Inferior parietal cortex (tissue), 1 donor: ENCODE measurements around the gene CETP.
"Not testable (repeated sequence)": the region's sequence is repeated elsewhere in the genome, so short reads cannot be mapped to it uniquely, and the experiment has no call there.

Experiments
- DNase-seq: peaks from one replicate; pipeline ENCODE4 v3.0.0-alpha.2; 2016; ENCODE audit errors: extremely low spot score

CETP gene

GRCh38 chr16:56998861-56999260 lies 37.1 kb downstream of the CETP start:
- no peak for DNase-seq

- DNase-seq: no peak
Observed at GRCh38 chr16:56999409-57000270, 37.9 kb downstream of the CETP start.

DNA sequence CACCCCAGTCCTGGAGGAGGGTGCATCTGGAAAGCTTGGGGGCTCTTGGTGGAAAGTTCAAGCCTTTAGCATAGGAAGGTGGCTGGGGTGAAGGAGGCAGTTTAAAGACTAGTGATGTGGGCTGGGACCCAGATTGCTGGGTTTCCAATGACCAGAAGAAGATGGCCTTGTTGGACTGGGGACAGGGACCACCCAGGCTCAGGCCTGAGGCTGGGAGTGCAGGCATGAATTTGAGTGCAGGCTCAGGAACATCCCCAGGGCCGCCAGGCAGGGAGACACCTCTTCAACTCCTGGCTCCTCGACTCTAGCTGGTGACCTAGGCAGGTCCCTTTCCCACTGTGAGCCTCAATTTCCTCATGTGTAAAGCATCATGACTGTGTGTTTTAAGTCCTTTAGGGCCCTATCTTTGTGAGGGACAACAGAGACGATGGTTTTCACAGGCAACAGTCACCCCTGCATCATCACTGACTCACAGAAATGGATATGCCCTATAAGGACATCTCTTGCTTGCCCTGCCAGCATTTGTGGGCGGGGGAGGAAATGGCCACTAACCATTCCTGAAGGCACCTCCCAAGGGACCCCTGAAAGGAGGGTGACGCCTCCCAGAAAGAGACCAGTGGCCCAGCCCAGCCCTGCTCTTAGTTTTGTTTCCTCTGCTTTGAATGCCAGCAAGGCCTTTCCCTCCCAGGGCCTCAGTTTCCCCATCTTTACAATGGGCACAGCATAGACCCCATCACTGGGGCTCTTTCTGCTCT lies 38.7 kb downstream of the CETP start:
- DNase-seq: no peak

DNA sequence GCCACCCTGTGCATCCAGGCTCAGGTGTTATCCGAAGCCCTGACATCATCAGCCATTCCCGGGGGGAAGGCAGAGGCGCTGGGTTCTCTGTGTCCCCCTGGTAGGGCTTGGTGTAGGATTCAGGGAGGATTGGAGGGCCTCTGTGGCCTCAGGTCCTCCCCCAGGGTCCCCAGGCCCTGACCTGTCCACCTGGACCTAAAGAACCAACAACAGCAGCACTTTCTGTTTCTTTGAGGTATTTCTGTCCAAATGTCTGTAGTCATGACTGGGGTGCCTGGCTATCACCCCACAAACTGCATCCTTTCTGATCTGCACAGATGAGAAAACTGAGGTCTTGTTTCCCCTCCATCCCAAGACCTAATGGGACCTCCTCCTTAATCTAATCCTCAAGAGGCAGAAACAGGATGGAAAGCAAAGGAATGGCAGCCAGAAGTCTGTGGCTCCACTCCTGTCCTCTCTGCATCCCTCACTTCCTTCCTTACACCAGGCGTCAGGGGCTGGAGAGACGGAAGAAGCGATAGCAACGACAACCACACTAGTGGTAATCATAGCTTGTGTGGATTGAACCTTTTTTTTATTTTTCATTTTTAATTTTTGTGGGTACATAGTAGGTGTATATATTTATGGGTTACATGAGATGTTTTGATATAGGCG lies 39.4 kb downstream of the CETP start:
- DNase-seq: no peak

- DNase-seq: no peak
Observed at GRCh38 chr16:57003439-57004386, 42.0 kb downstream of the CETP start.

GRCh38 chr16:57004387-57005250 lies 42.9 kb downstream of the CETP start:
- DNase-seq: no peak

DNA sequence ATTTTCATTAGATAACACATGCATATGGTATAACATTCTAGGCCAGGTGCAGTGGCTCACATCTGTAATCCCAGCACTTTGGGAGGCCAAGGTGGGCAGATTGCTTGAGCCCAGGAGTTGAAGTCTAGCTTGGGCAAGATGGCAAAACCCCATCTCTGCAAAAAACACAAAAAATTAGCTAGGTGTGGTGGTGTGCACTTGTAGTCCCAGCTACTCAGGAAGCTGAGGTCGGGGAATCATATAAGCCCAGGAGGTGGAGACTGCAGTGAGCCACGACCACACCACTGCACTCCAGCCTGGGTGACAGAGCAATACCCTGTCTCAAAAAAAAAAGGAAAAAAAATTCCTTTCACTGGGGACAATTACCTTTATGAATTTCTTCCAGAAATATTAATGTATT lies 43.8 kb downstream of the CETP start:
- DNase-seq: not testable (repeated sequence)

DNA sequence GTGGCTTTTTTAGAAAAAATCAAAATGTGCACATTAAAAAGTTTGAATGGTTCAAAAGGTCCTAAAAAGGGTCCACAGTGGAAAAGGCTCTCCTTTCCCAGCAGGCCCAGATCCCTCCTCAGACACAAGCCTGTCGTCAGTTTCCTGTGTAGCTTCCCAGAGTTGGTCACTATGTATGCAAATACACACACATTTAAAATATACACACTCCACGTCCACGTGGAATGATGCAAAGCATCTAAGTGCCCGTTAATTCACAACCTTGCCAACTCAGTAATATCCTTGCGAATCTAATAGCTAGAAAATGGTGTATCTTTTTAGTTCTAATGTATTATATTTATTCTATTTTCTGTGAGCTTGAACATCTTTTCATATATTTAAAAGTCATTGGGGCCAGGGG lies 45.3 kb downstream of the CETP start:
- no peak for DNase-seq

- DNase-seq: no peak
Observed at GRCh38 chr16:57007530-57007929, 45.8 kb downstream of the CETP start.

- no peak for DNase-seq
Observed at GRCh38 chr16:57008440-57008839, 46.7 kb downstream of the CETP start.

DNA sequence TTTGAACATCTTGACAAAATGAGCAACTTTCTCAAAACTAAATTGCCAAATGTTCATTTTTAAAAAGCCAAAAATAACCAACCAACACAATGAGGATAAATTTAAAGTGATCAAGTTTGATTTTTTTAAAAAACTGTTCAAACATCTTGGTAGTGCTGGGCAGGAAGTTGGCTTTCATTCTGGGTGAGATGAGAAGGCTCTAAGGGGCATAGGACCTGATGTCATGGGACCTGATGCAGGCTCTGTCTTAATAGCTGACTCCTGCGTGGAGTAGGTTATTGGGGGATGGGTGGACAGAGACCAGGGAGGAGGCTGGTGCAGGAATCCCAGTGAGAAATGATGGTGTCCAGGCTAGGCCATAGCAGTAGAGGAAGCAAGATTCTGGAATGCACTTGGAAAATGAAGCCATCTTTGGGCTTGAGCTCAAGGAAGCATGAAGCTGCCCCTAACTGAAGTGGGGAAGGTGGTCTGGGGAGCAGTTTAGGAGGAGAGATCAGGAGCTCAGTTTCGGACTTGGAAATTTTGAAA lies 48.0 kb downstream of the CETP start:
- DNase-seq: no peak

DNA sequence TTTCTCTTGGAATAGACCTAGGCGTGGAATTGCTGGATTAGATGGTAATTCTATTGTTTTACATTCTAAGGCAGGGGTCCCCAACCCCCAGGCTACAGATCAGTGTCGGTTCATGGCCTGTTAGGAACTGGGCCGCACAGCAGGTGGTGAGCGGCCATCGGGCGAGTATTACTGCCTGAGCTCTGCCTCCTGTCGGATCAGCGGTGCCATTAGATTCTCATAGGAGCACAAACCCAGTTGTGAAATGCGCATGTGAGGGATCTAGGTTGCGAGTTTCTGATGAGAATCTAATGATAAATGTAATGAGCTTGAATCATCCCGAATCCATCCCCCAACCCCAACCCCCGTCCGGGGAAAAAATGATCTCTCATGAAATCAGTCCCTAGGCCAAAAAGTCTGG lies 50.6 kb downstream of the CETP start:
- DNase-seq: no peak

DNA sequence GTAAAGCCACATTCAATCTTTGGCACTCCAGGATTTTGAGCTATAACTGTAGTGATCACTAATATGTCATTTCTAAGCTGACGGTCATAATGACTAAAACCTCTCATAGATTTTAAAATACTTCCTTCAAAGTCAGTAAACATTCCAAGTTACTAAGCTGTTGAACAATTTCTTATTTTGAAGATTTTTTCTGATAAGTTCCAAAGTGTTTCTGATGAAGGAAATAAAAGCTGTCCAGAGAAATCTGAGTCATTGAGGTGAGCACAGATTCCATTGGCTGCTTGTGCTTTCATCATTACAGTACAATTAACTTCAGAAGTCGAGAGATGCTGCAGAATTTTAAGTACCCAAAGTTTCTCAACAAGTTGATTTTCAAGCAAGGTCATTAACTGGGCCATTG lies 51.5 kb downstream of the CETP start:
- DNase-seq: no peak

DNA sequence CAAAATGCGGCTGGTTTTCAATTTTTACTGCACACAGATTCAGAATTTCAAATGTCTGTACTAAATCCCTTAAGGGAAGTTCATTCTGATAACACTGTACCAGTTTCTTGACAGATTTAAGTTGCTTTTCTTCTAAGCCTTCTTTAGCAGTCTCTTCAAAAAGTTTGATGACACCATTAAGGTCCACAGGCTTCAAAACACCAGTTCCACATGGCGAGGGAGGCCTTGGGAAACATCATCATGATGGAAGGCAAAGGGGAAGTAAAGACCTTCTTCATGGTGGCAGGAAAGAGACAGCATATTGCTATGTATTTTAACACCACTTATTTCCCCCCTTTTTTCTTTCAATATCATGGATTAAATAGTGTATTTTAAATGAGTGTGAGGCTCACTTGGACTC lies 52.2 kb downstream of the CETP start:
- no peak for DNase-seq

GRCh38 chr16:57016301-57016700 lies 54.6 kb downstream of the CETP start:
- no peak for DNase-seq

GRCh38 chr16:57016831-57017230 lies 55.1 kb downstream of the CETP start:
- no peak for DNase-seq

DNA sequence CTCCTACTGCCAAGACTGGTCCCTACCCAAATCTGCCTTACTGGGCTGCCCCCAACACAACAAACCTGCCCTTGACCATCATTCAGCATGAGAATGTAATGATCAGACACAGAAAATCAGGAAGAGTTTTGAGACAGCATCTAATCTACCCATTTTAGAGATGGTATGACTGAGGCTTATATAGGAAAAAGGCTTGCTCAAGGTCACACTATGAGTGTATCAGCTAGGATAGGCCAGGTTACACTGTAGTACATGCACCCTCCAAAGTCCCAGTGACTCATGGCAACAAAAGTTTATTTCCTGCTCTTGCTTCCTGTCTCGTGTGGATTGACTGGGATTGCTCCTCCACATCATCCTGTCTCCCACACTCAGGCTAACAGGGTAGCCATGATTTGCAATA lies 55.5 kb downstream of the CETP start:
- no peak for DNase-seq

DNA sequence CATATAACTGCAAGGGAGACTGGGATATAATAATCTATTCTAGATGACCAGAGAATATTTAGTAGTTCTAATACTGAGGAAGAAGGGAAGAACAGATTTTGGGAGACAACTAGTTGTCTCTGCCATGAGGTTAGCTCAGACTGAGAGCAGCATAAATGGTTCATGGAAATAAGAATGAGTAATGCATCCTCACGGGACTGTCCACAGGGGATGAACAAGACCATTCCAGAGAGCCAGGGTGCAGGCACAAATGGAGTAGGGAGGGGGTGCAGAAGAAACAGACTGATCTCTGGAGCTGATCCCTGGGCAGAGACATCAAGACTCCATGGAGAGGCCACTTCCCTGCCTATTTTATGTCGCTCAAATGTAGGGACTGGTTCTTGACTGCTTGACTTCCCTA lies 58.0 kb downstream of the CETP start:
- no peak for DNase-seq

DNA sequence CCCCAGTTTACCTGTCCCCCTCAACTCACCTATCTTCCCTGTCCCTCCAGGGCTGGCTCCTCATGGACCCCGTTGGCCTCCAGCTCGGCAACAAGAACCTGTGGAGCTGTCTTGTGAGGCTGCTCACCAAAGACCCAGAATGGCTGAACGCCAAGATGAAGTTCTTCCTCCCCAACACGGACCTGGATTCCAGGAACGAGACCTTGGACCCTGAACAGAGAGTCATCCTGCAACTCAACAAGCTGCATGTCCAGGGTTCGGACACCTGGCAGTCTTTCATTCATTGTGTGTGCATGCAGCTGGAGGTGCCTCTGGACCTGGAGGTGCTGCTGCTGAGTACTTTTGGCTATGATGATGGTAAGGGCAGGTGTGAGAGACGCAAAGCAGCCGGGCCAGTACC lies 58.9 kb downstream of the CETP start:
- DNase-seq: no peak

- DNase-seq: no peak
Observed at GRCh38 chr16:57021757-57022156, 60.0 kb downstream of the CETP start.
